ENCODE measurements around the gene NOXRED1.

Gene NOXRED1

DNA sequence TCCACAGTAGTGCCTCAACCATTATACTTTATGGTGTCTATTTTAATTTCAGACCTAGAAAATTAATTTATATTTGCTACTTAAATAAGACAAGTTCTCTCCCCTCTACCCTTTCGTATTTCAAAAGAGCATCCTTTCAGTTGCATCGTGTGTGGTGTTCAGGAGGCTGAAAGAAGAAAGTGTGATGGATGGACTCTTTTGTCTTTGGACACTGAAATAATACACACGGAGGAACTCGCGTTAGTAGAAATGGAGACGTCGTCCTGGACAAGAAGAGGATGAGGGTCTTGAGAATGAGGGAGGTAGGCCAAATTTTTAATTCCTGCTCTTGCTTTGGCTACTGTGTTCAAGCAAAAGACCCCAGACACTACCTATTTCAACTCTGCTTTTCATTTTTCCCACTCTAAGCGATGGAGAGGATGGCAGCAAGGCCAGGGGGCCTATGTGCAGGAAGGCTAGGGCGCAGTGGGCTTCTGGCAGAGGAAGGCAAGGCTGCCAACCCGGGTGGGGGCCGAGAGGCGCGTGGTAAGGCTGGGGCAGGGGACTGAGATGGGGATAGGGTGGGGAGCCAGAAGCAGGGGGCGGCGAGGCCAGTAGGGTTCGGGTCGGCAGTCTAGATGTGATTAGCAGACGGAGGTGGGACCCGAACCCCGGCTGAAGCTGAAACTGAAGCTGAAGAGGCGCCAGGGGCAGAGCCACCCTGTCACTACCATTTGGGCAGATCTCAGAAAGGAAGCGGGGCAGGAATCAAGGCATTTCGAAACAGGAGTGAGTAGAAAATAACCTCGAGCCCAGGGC, 47.2 kb downstream of the NOXRED1 start:
- TF ChIP-seq, protein P1, sequence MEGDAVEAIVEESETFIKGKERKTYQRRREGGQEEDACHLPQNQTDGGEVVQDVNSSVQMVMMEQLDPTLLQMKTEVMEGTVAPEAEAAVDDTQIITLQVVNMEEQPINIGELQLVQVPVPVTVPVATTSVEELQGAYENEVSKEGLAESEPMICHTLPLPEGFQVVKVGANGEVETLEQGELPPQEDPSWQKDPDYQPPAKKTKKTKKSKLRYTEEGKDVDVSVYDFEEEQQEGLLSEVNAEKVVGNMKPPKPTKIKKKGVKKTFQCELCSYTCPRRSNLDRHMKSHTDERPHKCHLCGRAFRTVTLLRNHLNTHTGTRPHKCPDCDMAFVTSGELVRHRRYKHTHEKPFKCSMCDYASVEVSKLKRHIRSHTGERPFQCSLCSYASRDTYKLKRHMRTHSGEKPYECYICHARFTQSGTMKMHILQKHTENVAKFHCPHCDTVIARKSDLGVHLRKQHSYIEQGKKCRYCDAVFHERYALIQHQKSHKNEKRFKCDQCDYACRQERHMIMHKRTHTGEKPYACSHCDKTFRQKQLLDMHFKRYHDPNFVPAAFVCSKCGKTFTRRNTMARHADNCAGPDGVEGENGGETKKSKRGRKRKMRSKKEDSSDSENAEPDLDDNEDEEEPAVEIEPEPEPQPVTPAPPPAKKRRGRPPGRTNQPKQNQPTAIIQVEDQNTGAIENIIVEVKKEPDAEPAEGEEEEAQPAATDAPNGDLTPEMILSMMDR (IDR thresholded peaks at IDR 0.05; ENCODE audit: poor library complexity, severe bottlenecking): no peak
- peaks cover 10% of the 10 kb centered on the region for H3K4me1 ChIP-seq (ENCODE audit: insufficient read depth, poor library complexity, severe bottlenecking)
- H3K27ac ChIP-seq (ENCODE audit: poor library complexity, severe bottlenecking): peak overlapping the region; percentile 60
- peak overlapping the region; percentile 87 for H3K4me3 ChIP-seq (ENCODE audit: severe bottlenecking)
- H3K9me3 ChIP-seq (ENCODE audit: severe bottlenecking): no peaks in the 10 kb centered on the region
- ATAC-seq (ENCODE audit: low read depth) (peak; percentile 15), DNase-seq (ENCODE audit: low spot score) (peak; percentile 63)
- H3K36me3 ChIP-seq (ENCODE audit: low read depth): no peaks in the 10 kb centered on the region
- H3K27me3 ChIP-seq (ENCODE audit: insufficient read depth, poor library complexity, severe bottlenecking): no peaks in the 10 kb centered on the region

DNA sequence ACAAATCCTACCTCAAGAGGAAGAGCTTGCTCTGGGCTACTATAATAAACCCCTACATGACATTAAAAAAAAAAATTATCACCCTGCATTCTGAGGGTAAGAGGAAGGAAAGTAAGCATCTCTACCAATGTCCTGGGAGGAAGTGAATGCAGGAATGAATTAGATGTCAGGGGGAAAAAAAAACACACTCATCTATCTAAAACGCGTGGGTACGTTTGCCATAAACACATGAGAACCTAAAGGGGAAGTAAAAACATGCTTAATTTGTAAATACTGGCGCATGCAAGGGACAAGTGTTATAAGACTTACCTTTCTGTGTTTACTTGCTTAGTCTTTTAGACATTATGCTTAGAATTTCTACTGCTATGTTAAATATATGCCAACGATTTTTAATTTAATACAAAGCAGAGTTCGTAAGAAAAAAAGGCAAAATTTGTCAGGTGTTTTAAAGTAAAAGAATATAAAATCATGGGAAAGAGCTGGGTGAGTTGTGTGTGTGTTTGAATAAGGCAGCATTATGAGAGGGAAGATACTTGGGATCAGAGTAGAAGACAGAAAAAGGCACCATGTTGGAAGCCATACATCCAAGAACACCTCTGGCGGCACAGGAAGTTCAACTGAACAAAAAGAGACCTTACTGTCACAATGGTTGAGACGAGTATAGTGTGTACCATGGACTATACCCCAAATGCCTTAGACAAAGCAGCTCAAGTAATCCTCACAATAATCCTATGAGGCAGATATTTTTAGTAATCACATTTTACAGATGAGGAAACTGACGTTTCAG, 48.0 kb downstream of the NOXRED1 start:
- Histone ChIP-seq H3K36me3 (ENCODE audit: low read depth) (no peaks in the 10 kb centered on the region), H3K27me3 (ENCODE audit: insufficient read depth, poor library complexity, severe bottlenecking) (no peaks in the 10 kb centered on the region), H3K4me3 (ENCODE audit: severe bottlenecking) (peak overlapping the region; percentile 87), H3K9me3 (ENCODE audit: severe bottlenecking) (no peaks in the 10 kb centered on the region), H3K27ac (ENCODE audit: poor library complexity, severe bottlenecking) (no peak overlapping the region), H3K4me1 (ENCODE audit: insufficient read depth, poor library complexity, severe bottlenecking) (peaks cover 10% of the 10 kb centered on the region)
- ATAC-seq (ENCODE audit: low read depth) (no peak), DNase-seq (ENCODE audit: low spot score) (no peak)
- TF ChIP-seq, protein P1 (IDR thresholded peaks at IDR 0.05; ENCODE audit: poor library complexity, severe bottlenecking): no peak

DNA sequence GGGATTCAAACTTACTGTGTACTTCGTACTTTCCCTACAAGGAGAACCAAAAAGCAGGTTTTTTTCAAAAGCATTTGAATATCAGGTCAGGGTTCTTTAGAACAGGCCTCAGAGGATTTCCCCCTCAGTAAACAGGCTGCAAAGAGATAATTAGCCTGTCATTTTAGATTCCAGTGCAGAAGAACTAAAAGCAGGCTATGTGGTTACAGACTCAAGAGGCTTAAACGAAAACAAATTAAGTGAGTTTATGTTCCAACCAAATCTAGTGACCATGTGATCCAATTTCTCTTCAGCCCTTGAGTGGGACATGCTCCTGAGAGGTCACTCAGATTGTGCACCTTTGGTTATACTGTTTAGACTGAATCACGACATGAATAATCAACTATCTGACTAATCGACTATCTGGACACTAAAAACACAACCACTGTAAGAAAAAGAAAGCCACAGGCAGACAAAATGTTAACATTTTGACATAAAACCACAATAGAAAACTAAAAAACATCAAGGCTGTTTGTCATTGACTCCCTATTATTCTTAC, 51.0 kb downstream of the NOXRED1 start:
- H3K36me3 ChIP-seq (ENCODE audit: low read depth): no peaks in the 10 kb centered on the region; the same call in 1 of the 2 replicates
- no peak overlapping the region for H3K4me3 ChIP-seq (ENCODE audit: severe bottlenecking)
- TF ChIP-seq, protein P1 (IDR thresholded peaks at IDR 0.05; ENCODE audit: poor library complexity, severe bottlenecking): no peak
- DNase-seq (ENCODE audit: low spot score): no peak
- H3K27ac ChIP-seq (ENCODE audit: poor library complexity, severe bottlenecking): no peak overlapping the region
- no peaks in the 10 kb centered on the region for H3K9me3 ChIP-seq (ENCODE audit: severe bottlenecking)
- peaks cover 6% of the 10 kb centered on the region for H3K4me1 ChIP-seq (ENCODE audit: insufficient read depth, poor library complexity, severe bottlenecking)
- no peak for ATAC-seq (ENCODE audit: low read depth)
- H3K27me3 ChIP-seq (ENCODE audit: insufficient read depth, poor library complexity, severe bottlenecking): no peaks in the 10 kb centered on the region

DNA sequence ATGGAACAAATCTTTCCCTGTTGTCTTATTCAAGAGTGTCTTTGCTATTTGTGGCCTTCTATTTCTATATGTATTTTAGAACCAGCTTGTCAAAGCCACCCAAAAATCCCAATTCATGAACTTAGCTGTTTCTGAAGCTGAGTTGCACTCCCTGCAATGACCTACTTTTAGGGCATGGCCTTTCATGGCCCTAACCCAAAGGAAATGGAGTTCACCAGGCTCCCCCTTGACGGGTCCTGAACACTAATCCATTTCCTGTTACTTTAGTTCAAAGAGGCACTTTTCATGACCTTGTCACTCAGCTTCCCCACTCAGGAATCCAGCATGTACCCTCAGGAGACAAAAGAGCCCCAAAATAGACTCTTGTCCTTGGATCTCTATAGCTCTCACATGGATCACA, 54.0 kb downstream of the NOXRED1 start:
- Histone ChIP-seq H3K9me3 (ENCODE audit: severe bottlenecking) (no peaks in the 10 kb centered on the region), H3K4me1 (ENCODE audit: insufficient read depth, poor library complexity, severe bottlenecking) (peaks cover 3% of the 10 kb centered on the region), H3K27ac (ENCODE audit: poor library complexity, severe bottlenecking) (no peak overlapping the region), H3K4me3 (ENCODE audit: severe bottlenecking) (no peak overlapping the region), H3K36me3 (ENCODE audit: low read depth) (no peaks in the 10 kb centered on the region; the same call in 1 of the 2 replicates), H3K27me3 (ENCODE audit: insufficient read depth, poor library complexity, severe bottlenecking) (no peaks in the 10 kb centered on the region)
- TF ChIP-seq, protein P1 (IDR thresholded peaks at IDR 0.05; ENCODE audit: poor library complexity, severe bottlenecking): no peak
- ATAC-seq (ENCODE audit: low read depth) (no peak; the same call in 2 of the 3 replicates), DNase-seq (ENCODE audit: low spot score) (no peak)
